ENCODE measurements around the gene TMEM130.
"Not testable (repeated sequence)": the region's sequence is repeated elsewhere in the genome, so short reads cannot be mapped to it uniquely, and the experiment has no call there.

TMEM130 gene

DNA sequence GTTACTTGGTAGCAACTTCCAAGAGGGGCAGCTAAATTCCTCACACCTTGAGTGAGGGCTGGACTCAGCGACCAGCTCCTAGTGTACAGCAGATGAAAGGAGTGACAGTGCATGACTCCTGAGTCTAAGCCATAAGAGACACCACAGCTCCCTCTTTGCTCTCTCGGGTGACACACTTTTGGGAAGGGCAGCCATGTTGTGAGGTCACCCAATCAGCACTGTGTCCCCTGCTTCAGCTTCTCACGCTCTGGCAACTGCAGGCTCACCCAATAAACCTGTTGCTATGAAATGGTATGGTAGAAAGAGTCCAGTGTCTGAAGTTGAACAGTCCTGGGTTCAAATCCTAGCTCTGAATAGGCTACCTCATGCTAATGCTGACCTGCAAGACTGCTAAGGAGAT is 20.9 kb downstream of the TMEM130 start:
- DNase-seq (ENCODE audit: extremely low read depth in 1 of 2, low read depth in 1 of 2), result no peak

DNA sequence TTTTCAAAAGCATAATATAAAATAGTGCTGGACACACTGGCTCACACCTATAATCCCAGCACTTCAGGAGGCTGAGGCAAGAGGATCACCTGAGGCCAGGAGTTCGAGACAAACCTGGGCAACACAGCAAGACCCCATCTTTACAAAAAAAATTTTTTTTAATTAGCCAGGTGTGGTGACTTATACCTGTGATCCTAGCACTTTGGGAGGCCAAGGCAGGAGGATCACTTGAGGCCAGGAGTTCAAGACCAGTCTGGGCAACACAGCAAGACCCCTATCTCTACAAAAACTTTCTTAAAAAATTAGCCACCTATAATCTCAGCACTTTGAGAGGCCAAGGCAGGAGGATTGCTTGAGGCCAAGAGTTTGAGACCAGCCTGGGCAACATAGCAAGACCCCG is 27.3 kb downstream of the TMEM130 start:
- DNase-seq (ENCODE audit: extremely low read depth in 1 of 2, low read depth in 1 of 2), result not testable (repeated sequence)

DNA sequence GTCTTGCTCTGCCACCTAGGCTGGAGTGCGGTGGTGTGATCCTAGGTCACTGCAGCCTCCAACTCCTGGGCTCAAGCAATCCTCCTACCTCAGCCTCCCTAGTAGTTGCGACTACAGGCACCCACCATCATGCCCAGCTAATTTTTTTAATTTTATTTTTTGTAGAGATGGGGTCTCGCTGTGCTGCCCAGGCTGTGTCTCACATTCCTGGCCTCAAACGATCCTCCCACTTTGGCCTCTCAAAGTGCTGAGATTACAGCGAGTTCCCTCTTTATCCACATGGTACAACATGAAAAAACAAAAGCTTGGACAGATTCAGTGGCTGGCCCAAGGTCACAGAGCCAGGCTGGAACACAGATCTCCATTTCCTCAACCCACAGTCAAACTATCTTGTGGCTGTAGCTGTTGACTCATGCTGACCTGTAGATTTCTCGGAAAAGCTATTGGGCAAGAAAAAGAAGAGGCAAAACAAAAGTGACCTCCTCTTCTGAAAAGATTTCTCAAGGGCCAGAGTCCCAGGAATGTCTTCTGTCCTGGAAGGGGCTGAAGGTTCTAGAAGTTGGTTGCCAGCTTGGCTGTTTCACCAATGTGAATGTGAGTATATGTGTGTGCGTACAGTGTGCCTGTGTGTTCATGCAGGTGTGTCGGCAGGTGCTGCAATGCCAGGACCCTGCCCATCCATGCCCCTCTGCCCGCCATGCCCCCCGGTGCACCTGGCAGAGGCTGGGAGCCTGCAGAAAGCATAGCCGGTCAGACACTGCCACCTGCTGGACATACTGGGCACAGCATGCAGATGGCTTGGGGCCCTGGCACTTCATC is 28.4 kb downstream of the TMEM130 start:
- peak; percentile 37 to 65 for DNase-seq (ENCODE audit: extremely low read depth in 1 of 2, low read depth in 1 of 2)

DNA sequence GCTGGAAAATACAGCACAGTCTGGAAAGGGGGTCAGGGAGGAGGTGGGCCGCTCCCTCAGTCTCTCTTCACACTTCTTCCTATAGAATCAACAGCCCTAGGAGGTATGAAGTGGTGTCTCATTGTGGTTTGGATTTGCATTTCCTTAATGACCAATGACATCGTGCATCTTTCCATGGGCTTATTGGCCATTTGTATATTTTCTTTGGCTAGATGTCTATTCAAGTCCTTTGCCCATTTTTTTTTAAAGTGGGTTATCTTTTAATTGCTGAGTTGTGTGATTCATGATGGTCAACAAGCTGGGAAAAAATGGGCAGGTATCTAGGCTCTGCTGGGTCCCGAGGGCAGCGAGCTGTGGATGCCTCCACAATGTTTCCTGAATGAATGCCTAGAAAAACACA is 29.1 kb downstream of the TMEM130 start:
- no peak for DNase-seq (ENCODE audit: extremely low read depth in 1 of 2, low read depth in 1 of 2)

DNA sequence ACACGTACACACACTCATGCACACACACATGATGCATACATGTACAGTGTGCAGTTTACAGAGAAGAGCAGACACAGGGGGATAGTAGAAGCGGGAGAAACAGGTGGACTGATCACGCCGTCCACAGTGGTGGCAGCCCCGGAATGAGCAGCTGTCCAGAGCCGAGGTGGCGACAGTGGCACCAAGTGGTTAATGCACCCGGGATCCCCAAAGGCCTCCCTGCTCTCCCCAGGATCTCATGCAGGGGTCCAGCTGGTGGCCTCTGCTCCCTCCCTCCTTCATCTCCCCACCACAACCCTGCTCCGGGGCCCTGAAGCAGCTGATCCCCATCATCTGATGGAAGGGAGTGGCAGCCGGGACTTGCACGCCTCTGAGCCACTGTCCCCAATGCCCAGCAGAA is 29.7 kb downstream of the TMEM130 start:
- no peak for DNase-seq (ENCODE audit: extremely low read depth in 1 of 2, low read depth in 1 of 2)

DNA sequence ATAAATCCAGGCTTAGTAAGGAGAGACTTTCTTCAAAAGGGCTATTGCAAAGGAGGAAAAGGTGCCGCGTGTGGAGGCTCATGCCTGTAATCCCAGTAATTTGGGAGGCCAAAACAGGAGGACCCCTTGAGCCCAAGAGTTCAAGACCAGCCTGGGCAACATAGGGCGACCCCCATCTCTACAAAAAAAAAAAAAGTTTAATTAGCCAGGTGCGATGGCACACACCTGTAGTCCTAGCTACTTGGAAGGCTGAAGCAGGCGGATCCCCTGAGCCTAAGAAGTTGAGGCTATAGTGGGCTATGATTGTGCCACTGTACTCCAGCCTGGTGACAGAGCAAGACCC is 32.2 kb downstream of the TMEM130 start:
- DNase-seq (ENCODE audit: extremely low read depth in 1 of 2, low read depth in 1 of 2), result no peak

DNA sequence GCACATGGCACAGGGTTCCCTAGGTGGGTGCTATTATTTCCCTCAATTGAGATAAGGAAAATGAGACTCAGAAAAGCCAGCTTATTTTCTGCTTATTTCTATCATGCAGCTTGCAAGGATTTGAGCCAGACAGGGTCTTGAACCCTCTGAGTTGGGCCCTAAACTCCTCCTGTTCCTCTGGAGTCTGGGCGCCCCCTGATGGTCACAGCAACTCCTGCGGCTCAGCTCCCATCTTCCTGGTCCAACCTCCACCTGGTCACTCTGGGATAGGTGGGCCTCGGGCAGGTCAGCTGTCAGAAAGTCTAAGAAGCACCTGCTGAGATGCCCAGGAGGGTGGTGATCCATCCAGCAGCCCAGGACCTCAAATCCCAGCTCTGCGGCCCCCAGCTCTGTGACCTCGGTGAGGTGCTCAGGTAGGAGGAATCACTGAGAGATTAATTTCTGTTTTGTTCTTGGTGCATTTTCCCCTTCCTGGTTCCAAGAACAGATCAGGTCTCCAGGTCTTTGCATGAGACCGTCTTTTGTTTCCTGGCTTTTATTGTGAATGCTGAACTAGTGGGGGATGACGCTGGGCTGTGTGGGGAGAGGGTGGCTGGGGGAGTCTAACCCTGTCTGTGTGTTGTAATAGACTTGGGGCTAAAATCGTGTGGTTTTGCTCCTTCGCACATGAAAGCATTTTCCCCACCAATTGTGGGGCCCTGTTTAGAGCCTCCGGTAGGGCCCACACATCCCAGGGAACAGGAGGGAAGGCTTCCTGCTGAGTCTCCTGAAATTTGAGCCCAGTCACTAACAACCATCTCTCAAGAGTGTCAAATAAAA is 32.8 kb downstream of the TMEM130 start:
- DNase-seq (ENCODE audit: extremely low read depth in 1 of 2, low read depth in 1 of 2), result no peak

DNA sequence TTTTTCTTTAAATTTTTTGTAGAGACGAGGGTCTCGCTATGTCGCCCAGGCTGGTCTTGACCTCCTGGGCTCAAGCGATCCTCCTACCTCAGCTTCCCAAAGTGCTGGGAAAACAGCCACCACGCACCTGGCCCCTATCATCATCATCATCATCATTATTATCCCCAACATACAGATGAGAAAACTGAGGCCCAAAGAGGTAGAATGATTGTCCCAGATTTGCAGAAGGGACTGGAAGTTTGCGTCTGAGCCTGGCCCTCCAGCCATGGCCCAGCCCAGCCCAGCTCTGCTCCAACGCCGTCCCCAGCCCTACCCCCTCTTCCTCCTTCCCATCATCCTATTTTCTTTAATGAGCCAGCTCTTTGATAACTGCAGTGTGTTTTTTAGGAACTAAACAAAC is 34.9 kb downstream of the TMEM130 start:
- no peak for DNase-seq (ENCODE audit: extremely low read depth in 1 of 2, low read depth in 1 of 2)

DNA sequence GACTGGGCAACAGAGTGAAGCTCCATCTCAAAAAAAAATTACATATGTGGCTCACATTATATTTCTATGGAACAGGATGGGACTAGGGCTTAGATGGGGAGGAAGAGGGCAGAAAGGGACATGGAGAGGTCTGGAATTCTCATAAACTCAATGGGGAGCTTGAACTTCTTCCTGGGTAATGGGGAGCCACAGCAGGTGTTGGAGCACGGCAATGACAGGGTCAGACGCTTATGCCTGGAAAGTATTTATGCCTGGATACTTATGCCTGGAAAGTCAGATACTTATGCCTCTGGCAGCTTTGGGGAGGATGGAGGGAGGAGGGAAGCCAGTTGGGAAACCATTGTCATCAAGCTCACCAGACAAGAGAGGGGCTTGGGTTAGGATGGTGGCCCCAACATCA is 36.8 kb downstream of the TMEM130 start:
- DNase-seq (ENCODE audit: extremely low read depth in 1 of 2, low read depth in 1 of 2), result no peak

DNA sequence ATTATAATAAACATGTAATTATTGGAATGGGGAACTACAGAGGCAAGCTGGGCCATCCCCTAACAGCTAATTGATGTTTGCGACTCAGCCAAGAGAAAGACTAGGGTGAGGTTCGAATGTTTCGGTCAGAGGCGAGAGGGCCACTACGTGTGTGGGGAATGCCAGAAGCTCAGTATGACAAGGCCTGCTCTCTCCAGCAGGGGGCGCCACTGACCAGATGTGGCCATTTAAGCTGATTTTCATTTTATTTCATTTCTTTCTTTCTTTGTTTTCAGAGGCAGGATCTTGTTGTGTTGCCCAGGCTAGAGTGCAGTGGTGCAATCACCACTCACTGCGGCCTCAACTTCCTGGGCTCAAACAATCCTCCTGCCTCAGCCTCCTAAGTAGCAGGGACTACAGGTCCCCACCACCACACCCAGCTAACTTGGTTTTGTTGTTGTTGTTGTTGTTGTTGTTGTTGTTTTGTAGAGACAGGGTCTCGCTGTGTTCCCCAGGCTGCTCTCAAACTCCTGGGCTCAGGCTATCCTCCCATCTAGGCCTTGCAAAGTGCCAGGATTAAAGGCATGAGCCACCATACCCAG is 38.1 kb downstream of the TMEM130 start:
- peak in 1 of 2 donors; percentile 32 for DNase-seq (ENCODE audit: extremely low read depth in 1 of 2, low read depth in 1 of 2)

DNA sequence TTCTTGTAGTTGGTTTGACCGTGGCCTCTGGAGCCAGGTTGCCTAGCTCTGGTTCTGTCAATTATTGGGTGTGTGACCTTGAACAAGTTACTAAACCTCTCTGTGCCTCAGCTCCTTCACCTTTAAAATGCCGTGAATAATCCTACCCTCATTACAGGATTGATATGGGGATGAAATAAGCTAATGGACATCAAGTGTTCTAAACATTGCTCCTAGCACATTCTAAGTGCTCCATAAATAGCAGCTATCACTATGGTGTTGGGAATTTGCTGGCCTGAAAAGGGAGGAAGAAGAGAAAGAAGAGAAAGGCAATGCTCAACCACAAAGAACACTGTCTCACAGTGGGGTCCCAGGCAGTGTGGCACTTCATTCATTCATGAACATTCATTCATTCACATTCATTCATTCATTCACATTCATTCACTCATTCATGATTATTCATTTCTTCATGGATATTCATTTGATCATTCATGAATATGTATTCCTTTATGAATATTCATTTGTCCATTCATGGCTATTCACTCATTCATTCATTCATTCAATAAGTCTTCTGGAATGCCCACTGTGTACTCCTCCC is 38.8 kb downstream of the TMEM130 start:
- no peak for DNase-seq (ENCODE audit: extremely low read depth in 1 of 2, low read depth in 1 of 2)

DNA sequence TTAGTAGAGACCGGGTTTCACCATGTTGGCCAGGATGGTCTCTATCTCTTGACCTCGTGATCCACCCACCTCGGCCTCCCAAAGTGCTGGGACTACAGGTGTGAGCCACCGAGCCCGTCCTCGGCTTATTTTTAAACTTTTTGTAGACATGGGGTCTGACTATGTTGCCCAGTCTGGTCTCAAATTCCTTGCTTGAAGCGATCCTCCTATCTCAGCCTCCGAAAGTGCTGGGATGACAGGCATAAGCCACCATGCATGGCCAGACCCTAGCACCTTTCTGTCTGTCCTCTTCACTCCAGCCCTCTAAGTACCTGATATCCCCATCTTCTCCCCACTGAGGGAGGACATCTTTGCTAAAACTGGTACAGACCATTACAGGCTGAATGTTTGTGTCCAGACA is 41.4 kb downstream of the TMEM130 start:
- DNase-seq (ENCODE audit: extremely low read depth in 1 of 2, low read depth in 1 of 2), result no peak

DNA sequence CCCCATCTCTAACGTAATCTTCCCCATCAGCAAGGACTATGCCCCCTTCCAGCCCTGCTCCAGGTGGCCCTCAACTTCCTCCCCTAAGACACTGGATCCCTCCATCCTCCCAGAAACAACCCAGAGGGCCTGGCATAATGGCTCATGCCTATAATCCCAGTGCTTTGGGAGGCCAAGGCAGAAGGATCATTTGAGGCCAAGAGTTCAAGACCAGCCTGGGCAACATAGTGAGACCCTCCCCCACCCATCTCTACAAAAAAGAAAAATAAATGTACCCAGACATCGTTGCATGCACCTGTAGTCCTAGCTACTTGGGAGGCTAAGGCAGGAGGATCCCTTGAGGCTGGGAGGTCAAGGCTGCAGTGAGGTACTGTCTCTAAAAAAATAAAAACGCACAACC is 42.6 kb downstream of the TMEM130 start:
- DNase-seq (ENCODE audit: extremely low read depth in 1 of 2, low read depth in 1 of 2), result no peak

DNA sequence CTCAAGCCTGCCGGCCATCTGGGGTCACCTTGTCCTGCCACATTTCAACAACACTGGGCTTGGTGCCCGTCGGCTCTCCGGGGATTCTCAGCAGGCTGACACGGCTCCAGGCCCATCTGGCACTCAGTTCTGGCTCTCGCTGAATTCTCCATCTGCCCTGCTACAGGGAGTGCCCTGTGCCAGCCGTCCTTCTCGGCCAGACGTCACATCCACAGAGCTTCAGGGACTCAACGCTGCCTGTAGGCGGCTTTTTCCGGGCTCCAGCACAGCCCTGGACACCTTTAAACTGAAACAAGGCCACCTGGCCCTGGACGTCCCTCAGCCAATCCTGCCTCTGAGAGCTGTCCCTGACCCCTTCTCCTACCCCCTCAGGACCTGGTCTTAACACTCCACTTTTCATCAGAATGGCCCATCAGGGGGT is 43.0 kb downstream of the TMEM130 start:
- no peak for DNase-seq (ENCODE audit: extremely low read depth in 1 of 2, low read depth in 1 of 2)

DNA sequence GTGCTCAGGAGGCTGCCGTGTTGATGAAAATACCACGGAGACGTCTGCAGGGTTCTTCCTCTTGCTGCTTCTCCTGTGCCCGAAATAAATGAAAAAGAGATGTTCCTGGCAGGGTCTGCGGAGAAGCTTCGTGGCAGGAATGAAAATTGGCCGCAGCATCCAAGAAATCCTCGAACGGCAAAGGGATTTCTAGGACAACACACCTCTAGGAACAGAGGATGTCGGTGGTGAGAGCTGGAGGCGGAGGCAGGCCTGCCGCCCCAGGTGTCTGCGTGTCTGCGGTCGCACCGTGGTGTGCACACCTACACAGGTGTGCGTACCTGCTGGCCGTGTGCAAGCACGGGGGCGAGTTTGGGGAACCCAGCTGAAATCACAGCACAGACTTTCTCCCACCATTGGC is 43.4 kb downstream of the TMEM130 start:
- DNase-seq (ENCODE audit: extremely low read depth in 1 of 2, low read depth in 1 of 2), result no peak

DNA sequence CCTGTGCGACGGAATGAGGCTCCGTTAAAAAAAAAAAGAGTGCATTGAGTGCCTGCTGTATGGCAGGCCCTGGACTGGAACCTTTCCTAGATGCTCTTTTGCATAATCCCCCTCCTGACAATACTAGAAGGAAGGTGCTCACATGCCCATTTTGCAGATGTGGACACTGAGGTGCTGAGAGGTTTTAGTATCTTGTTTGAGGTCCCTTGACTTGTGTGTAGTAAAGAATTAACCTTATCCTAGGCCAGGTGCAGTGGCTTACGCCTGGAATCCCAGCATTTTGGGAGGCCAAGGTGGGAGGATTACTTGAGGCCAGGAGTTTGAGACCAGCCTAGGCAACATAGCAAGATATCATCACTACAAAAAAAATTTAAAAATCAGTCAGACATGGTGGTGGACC is 46.6 kb downstream of the TMEM130 start:
- no peak for DNase-seq (ENCODE audit: extremely low read depth in 1 of 2, low read depth in 1 of 2)

DNA sequence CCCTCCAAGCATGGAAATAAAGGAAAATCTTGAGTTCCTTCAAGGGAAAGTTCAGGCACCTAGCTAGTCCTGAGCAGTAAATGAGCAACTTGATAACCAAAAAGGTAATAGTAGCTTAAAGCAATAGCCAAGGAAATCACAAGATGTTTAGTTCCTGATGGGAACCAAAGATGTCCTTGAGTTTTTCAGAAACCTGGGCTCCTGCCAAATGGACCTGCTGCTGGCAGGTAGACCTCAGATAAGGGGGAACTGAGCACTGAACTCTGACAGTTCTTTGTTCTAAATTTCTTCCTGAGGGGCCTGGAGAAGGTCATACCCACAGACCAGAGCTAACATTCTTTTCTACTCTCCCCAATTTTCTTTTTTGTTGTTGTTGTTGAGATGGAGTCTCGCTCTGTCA is 48.5 kb downstream of the TMEM130 start:
- no peak for DNase-seq (ENCODE audit: extremely low read depth in 1 of 2, low read depth in 1 of 2)

DNA sequence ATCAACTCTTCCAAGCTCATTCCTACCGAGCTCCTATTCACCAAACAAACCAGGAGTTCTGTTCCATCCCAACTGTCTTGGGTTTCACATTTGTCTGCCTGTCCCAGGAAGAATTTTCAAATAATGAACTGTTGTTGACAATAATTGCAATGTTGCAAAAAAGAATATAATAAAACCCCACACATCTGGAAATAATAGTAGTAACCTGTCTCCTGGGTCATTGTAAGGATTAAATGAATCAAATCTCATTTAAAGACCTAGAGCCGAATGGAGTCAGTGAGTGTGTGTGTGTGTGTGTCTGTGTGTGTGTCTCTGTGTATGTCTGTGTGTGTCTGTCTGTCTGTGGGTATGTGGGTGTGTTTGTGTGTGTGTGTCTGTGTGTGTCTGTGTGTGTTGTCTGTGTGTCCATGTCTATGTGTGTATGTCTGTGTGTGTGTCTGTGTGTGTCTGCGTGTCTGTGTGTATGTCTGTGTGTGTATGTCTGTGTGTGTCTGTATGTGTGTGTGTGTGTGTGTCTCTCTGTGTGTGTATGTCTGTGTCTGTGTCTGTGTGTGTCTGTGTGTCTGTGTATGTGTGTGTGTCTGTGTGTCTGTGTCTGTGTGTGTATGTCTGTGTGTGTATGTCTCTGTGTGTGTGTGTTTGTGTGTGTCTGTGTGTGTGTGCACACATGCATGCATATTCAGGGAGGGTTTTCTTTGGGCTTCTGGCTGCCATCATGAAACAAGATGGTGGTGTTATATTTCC is 52.7 kb downstream of the TMEM130 start:
- no peak for DNase-seq (ENCODE audit: extremely low read depth in 1 of 2, low read depth in 1 of 2)

DNA sequence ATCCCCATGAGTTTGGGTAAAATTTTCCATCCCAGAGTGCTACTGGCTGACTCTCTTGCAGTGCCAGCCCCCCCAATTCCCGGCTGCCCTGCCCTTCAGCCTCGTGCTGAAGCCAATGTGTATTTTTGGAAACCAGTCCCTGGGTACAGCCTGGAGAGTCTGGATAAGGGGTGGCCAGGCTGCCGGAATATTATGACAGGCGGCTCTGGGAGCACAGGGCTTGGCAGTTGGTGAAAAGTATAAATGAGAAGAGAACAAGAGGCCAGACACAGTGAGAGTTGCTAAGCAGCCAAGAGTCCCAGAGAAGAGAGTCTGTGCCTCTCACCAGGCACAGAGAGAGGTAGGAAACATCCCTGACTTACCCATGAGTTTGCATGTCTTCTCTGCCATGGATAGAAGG is 53.6 kb downstream of the TMEM130 start:
- no peak for DNase-seq (ENCODE audit: extremely low read depth in 1 of 2, low read depth in 1 of 2)

DNA sequence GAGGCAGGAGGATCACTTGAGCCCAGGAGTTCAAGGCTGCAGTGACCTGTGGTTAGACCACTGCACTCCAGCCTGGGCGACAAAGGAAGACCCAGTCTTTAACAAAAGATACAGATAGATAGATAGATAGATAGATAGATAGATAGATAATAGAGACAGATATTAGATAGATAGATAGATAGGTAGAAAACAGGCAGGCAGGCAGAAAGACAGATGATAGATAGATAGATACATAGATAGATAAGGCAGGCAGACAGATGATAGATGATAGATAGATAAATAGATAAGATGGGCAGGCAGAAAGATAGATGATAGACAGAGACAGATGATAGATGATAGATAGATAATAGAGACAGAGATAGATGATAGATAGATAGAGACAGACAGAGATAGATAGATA is 54.5 kb downstream of the TMEM130 start:
- DNase-seq (ENCODE audit: extremely low read depth in 1 of 2, low read depth in 1 of 2), result no peak

DNA sequence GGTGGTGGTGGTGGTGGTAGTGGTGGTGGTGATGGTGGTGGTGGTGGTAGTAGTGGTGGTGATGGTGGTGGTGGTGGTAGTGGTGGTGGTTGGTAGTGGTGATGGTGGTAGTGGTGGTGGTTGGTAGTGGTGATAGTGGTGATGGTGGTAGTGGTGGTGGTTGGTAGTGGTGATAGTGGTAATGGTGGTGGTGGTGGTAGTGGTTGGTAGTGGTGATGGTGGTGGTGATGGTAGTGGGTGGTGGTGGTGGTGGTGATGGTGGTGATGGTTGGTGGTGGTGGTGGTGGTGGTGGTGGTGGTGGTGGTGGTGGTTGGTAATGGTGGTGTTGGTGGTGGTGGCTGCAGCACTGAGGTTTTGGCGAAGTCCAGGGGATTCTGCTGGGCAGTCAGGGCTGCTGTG is 58.5 kb downstream of the TMEM130 start:
- DNase-seq (ENCODE audit: extremely low read depth in 1 of 2, low read depth in 1 of 2), result no peak
